ENCODE measurements around the gene ATP6V1C2. TPM values are rescaled to one million over a fixed set of nuclear protein-coding genes. Genes with fewer than 3 reads are reported as not detected.

ATP6V1C2 gene
- total and polyA plus RNA-seq, 2 of the 4 experiments (the other 2 are of a cell fraction), result not detected

DNA sequence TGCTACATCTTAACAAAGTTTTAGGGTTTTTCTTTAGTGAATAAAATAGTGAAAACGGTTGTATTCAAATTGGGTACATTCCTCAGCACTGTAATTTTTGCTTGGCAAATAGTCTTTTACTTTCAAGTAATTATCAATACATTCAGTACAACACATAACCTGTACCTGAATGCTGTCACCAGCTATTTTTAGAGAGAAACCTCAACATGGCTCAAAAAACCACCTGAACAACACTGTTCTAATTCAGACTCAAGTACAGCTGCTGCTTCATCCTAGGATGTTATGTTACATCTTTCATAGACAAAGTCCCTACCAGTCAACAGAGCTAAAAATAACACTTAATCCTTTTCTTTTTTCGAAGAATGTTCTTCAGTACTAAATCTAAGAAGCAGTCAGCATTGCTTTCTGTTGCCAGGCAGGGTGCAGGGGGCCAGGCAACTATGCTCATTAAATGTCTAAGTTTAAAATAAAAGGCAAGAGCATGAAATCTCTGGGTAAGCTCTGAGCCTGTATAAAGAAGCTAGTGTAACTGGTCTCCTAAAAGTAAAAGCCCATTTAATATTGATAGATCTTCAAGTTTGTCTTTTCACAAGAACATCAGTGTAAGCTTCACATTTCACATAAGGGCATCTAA lies 70.7 kb downstream of the ATP6V1C2 start:
- dilution Hi-C loops (cut with HindIII; ENCODE audit: low sequenced_read_pairs, unreplicated experiment), result no loop called here
- H3K36me3 ChIP-seq (ENCODE audit: control insufficient read depth, insufficient read depth, low read length), result peaks cover 47% of the 10 kb centered on the region
- peaks cover 25 to 30% of the 10 kb centered on the region in 2 experiments for H3K79me1 ChIP-seq (ENCODE audit: low read depth in 1 of 2, low read length in 2 of 2)
- H3K23ac ChIP-seq (ENCODE audit: low read depth, low read length), result no peak overlapping the region
- no peaks in the 10 kb centered on the region; the same call in 1 of the 2 replicates for H3K9me1 ChIP-seq (ENCODE audit: insufficient read depth, low read length)
- H3K18ac ChIP-seq (ENCODE audit: low read depth, low read length), result no peak overlapping the region
- ChIA-PET CTCF (no interaction called here), POLR2A (ENCODE audit: unreplicated experiment) (no interaction called here)
- H2AK9ac ChIP-seq (replicated peaks; ENCODE audit: low read depth, low read length, poor library complexity), result no peak overlapping the region
- intact Hi-C loops (cut with micrococcal nuclease), result no loop called here
- H2AFZ ChIP-seq (replicated peaks; ENCODE audit: low read length, poor library complexity), result no peak overlapping the region
- BruUV-seq (replicated peaks), result no TSS peak
- no peak overlapping the region for H4K91ac ChIP-seq (ENCODE audit: insufficient read depth, low read depth, low read length)
- DNase-seq, result no peak
- no peak overlapping the region for H3K9ac ChIP-seq (ENCODE audit: low read depth, low read length)
- H3K4me2 ChIP-seq (ENCODE audit: low read depth, low read length), result no peak overlapping the region
- no peaks in the 10 kb centered on the region for H3K9me3 ChIP-seq (ENCODE audit: control insufficient read depth, insufficient read depth, low read length)
- no peak overlapping the region for H2BK5ac ChIP-seq (ENCODE audit: low read depth, low read length, poor library complexity, severe bottlenecking)
- no CpG with 5 or more reads among the region's 2 CpGs for WGBS, 2 experiments (ENCODE audit: extremely low coverage in 2 of 2, insufficient read length in 1 of 2)
- no peak overlapping the region for H3K27ac ChIP-seq (ENCODE audit: insufficient read depth, low read length)
- H3K14ac ChIP-seq (replicated peaks; ENCODE audit: low read depth, low read length), result no peak overlapping the region
- H4K20me1 ChIP-seq (ENCODE audit: insufficient read depth, low read length), result peaks cover 14% of the 10 kb centered on the region; the same call in 1 of the 2 replicates
- no peak overlapping the region for H2AK5ac ChIP-seq (ENCODE audit: low read depth, low read length)
- H3K4me1 ChIP-seq (ENCODE audit: control insufficient read depth, insufficient read depth, low read length), result no peaks in the 10 kb centered on the region
- no peak overlapping the region for H3K56ac ChIP-seq (ENCODE audit: extremely low read depth, insufficient read depth, low read length)
- no peak overlapping the region for H2BK20ac ChIP-seq (ENCODE audit: low read depth, low read length)
- in situ Hi-C loops (cut with MboI; ENCODE audit: low sequenced_read_pairs), result no loop called here
- no peak overlapping the region for H2BK15ac ChIP-seq (ENCODE audit: low read depth, low read length)
- no peak overlapping the region for H3K4ac ChIP-seq (ENCODE audit: low read depth, low read length)
- no peak overlapping the region for H4K5ac ChIP-seq (ENCODE audit: low read depth, low read length)
- H4K8ac ChIP-seq (ENCODE audit: low read depth in 2 of 2, low read length in 2 of 2), result no peak overlapping the region
- no peak overlapping the region for H3K4me3 ChIP-seq (ENCODE audit: insufficient read depth, low read depth, low read length)
- H3K27me3 ChIP-seq (ENCODE audit: control insufficient read depth, insufficient read depth, low read length), result no peaks in the 10 kb centered on the region
- no peak for TF ChIP-seq POLR2A (IDR thresholded peaks at IDR 0.05; ENCODE audit: low read depth, low read length)
- TF ChIP-seq NFE2L2 (IDR thresholded peaks at IDR 0.05; ENCODE audit: low read depth, low read length), result no peak
- TF ChIP-seq, protein P1, sequence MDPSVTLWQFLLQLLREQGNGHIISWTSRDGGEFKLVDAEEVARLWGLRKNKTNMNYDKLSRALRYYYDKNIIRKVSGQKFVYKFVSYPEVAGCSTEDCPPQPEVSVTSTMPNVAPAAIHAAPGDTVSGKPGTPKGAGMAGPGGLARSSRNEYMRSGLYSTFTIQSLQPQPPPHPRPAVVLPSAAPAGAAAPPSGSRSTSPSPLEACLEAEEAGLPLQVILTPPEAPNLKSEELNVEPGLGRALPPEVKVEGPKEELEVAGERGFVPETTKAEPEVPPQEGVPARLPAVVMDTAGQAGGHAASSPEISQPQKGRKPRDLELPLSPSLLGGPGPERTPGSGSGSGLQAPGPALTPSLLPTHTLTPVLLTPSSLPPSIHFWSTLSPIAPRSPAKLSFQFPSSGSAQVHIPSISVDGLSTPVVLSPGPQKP (IDR thresholded peaks at IDR 0.05; ENCODE audit: borderline replicate concordance, low read depth, low read length), result no peak
- ATAC-seq (ENCODE audit: low read depth), result no peak
- H2BK120ac ChIP-seq (ENCODE audit: low read depth, low read length), result no peak overlapping the region
